Mammary epithelial cell (primary cell): ENCODE measurements around the gene DEFB113.

Experiments used
- CTCF ChIP-seq, 2 donors: IDR thresholded peaks in 1 of 2; conservative IDR thresholded peaks in 1 of 2; 2 replicates each; pipeline ENCODE4 v1.5.1; 2011 to 2012; ENCODE audit warnings: inconsistent platforms in 2 of 2, low read length in 2 of 2, mild to moderate bottlenecking in 2 of 2, control low read depth in 1 of 2, low read depth in 1 of 2; ENCODE audit not compliant: insufficient read depth in 1 of 2; ENCODE audit errors: extremely low read depth in 1 of 2
- EZH2 ChIP-seq: IDR thresholded peaks from 2 replicates; pipeline ENCODE4 v1.6.1; 2012; ENCODE audit warnings: low read length, inconsistent platforms, borderline replicate concordance

- no peak for TF ChIP-seq CTCF (conservative IDR thresholded peaks at IDR 0.05 in 1 of 2, IDR thresholded peaks at IDR 0.05 in 1 of 2; ENCODE audit: extremely low read depth in 1 of 2, insufficient read depth in 1 of 2, low read depth in 1 of 2, low read length in 2 of 2)
- TF ChIP-seq EZH2: no peak
Measured at GRCh38 chr6:49958180-49958579, 11.2 kb downstream of the DEFB113 start.
